Activated B cell treated with CpG ODN at 0.5 μM for 24 hours (primary cell): ENCODE data around the gene FBXO38. TPM values are rescaled to one million over a fixed set of nuclear protein-coding genes. Genes with fewer than 3 reads are reported as not detected.
A peak's percentile ranks its signal among the peaks of the same experiment; 100 is the strongest.

Source experiments
- ATAC-seq: fragments of 200-7000 bp; cut with Tn5 transposase; one replicate; pipeline ENCODE4 v1.10.0; 2021; ENCODE audit warnings: low read depth, mild to moderate bottlenecking, moderate library complexity
- CTCF ChIA-PET: fragments of 350-600 bp; sonication (Branson Sonifier 250); formaldehyde crosslinking; loops from one replicate; lab custom pipeline; 2021; ENCODE audit warnings: antibody characterized with exemption; lab: Charles Lee
- POLR2A ChIA-PET: fragments of 350-600 bp; sonication (Branson Sonifier 250); formaldehyde crosslinking; loops from one replicate; lab custom pipeline; 2021; ENCODE audit warnings: antibody characterized with exemption; lab: Charles Lee
- DNase-seq: peaks from one replicate; pipeline ENCODE4 v3.0.0; 2022
- H3K27ac Mint-ChIP-seq: one replicate; pipeline ENCODE4 v1.8.0; 2020; ENCODE audit warnings: mixed read lengths
- H3K27me3 Mint-ChIP-seq: one replicate; pipeline ENCODE4 v1.8.0; 2021; ENCODE audit warnings: mixed read lengths
- H3K36me3 Mint-ChIP-seq: one replicate; pipeline ENCODE4 v1.8.0; 2021; ENCODE audit warnings: low read depth, mixed read lengths
- H3K4me1 Mint-ChIP-seq: one replicate; pipeline ENCODE4 v1.8.0; 2021; ENCODE audit warnings: mixed read lengths
- H3K4me3 Mint-ChIP-seq: one replicate; pipeline ENCODE4 v1.8.0; 2020; ENCODE audit warnings: mild to moderate bottlenecking, mixed read lengths
- H3K9me3 Mint-ChIP-seq: one replicate; pipeline ENCODE4 v1.8.0; 2020; ENCODE audit warnings: mixed read lengths
- intact Hi-C: fragments of 100-400 bp; cut with micrococcal nuclease; formaldehyde crosslinking; loops from one replicate; pipeline ENCODE4 v1.15.1; 2024
- total RNA-seq: library from RNA; stranded (reverse); gene quantifications from 2 replicates; pipeline ENCODE4 v1.2.3, GENCODE V29; 2022
- TF ChIP-seq, protein P1 (sequence below): fragments of 200-600 bp; IDR thresholded peaks from one replicate; pipeline ENCODE4 v1.8.0; 2022; ENCODE audit warnings: antibody characterized with exemption, mild to moderate bottlenecking

FBXO38 gene
- total RNA-seq, 1 donor from 2014 or later: 81.9 TPM

DNA sequence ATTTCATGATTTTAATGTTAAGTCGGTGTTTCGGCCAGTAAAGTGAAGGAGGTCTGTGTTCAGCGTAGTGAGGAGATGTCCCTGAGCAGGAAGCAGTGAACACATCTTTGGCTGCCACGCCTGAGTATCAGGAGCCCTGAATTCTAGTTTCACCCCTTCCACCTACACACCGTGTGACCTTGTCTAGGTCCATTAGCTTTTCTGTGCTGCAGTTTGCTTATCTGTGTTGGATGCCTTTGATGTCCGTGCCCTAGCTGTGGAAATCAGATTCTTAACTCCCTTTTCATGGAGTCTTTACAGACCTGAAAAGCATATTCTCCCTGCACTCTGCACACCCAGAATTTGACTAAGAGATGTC lies 601 bp downstream of the FBXO38 start:
- H3K4me3 Mint-ChIP-seq: peak overlapping the region; percentile 97
- ChIA-PET POLR2A (interaction anchor here (0.7 to 1.0 kb wide), 4 partner anchors 9 to 961 kb away, joined by 3 read pairs; partner anchors contain the start of gene GRPEL2), CTCF (interaction anchor here (1.4 kb wide), 1 partner anchor 21 kb away, joined by 3 read pairs; no protein-coding TSS in a partner anchor)
- peaks cover 2% of the 10 kb centered on the region for H3K9me3 Mint-ChIP-seq
- ATAC-seq (no peak), DNase-seq (no peak)
- intact Hi-C loops: loop anchor here (2.0 to 10.0 kb wide), 6 partner anchors 348 to 1938 kb away; partner anchors contain the start of genes JAKMIP2, PCYOX1L, SLC26A2 and TCERG1
- H3K27ac Mint-ChIP-seq: peak overlapping the region; percentile 99
- H3K27me3 Mint-ChIP-seq: no peaks in the 10 kb centered on the region
- peaks cover 31% of the 10 kb centered on the region for H3K36me3 Mint-ChIP-seq
- TF ChIP-seq, protein P1, sequence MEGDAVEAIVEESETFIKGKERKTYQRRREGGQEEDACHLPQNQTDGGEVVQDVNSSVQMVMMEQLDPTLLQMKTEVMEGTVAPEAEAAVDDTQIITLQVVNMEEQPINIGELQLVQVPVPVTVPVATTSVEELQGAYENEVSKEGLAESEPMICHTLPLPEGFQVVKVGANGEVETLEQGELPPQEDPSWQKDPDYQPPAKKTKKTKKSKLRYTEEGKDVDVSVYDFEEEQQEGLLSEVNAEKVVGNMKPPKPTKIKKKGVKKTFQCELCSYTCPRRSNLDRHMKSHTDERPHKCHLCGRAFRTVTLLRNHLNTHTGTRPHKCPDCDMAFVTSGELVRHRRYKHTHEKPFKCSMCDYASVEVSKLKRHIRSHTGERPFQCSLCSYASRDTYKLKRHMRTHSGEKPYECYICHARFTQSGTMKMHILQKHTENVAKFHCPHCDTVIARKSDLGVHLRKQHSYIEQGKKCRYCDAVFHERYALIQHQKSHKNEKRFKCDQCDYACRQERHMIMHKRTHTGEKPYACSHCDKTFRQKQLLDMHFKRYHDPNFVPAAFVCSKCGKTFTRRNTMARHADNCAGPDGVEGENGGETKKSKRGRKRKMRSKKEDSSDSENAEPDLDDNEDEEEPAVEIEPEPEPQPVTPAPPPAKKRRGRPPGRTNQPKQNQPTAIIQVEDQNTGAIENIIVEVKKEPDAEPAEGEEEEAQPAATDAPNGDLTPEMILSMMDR: no peak
- H3K4me1 Mint-ChIP-seq: peaks cover 52% of the 10 kb centered on the region

DNA sequence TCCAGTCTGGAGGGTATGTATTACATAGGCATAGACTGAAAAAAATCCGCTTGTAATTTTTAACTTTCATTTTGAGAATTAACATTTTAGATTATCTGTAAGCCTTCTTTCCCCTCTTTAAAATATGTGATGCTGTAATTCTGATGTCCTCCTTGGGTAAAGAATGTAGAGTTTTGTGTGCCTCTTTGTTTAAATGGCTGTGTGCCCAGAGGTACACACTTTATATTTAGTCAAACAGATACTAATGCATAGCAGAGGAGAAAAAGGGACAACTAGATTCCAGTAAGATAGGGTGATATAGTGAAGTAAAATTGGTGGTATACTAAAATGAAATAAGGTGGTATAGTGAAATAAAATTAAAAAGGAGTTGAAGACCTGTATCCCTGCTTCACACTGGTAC lies 1.3 kb downstream of the FBXO38 start:
- TF ChIP-seq, protein P1: no peak
- H3K4me3 Mint-ChIP-seq: peak overlapping the region; percentile 97
- peak overlapping the region; percentile 99 for H3K27ac Mint-ChIP-seq
- peaks cover 52% of the 10 kb centered on the region for H3K4me1 Mint-ChIP-seq
- POLR2A ChIA-PET: no interaction called here
- H3K9me3 Mint-ChIP-seq: no peaks in the 10 kb centered on the region
- ATAC-seq (no peak), DNase-seq (no peak)
- intact Hi-C loops: loop anchor here (2.0 to 10.0 kb wide), 3 partner anchors 600 to 1938 kb away; partner anchors contain the start of genes JAKMIP2, SLC26A2 and TCERG1
- H3K27me3 Mint-ChIP-seq: no peaks in the 10 kb centered on the region
- CTCF ChIA-PET: interaction anchor here (1.4 kb wide), 1 partner anchor 20 kb away, joined by 3 read pairs; no protein-coding TSS in a partner anchor
- peaks cover 31% of the 10 kb centered on the region for H3K36me3 Mint-ChIP-seq

DNA sequence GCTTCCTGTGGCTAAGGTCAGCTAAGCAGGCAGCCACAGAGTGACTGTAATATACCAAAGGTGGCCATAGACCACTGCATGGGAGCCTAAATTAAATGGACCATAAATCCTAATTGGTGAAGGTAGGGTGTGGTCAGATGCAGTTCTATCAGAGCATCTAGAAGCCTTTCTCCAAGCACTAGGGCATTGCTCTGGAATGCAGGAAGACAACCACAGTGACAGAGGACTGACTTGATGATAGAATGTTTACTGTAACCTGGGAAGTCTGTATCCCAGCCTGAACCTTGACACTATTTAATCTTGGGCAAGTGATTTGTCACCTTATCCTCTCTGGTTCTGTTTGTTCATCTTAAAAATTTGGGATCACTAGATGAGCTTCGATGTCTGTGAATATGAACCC lies 2.3 kb downstream of the FBXO38 start:
- Mint-ChIP-seq H3K36me3 (peaks cover 39% of the 10 kb centered on the region), H3K4me1 (peaks cover 60% of the 10 kb centered on the region), H3K27me3 (no peaks in the 10 kb centered on the region), H3K9me3 (no peaks in the 10 kb centered on the region), H3K4me3 (no peak overlapping the region), H3K27ac (no peak overlapping the region)
- no peak for DNase-seq
- ChIA-PET POLR2A (no interaction called here), CTCF (no interaction called here)
- ATAC-seq: no peak
- TF ChIP-seq, protein P1: no peak
- intact Hi-C loops: loop anchor here (10.0 kb wide), 2 partner anchors 601 to 1579 kb away; partner anchors contain the start of genes JAKMIP2 and SLC26A2

DNA sequence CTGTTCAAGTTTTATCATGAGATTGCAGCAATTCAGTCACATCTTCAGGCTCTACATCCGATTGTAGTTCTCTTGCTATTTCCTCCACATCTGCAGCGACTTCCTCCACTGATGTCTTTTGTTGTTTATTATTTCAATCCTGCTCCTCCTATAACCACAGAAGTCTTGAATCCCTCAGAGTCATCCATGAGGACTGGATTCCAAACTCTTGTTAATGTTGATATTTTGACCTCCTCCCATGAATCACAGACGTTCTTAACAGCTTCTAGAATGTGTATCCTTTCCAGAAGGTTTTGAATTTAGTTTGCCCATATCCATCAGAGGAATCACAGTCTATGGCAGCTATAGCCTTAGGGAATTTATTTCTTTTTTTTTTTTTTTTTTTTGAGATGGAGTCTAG lies 3.6 kb downstream of the FBXO38 start:
- H3K36me3 Mint-ChIP-seq: peaks cover 44% of the 10 kb centered on the region
- ATAC-seq (no peak), DNase-seq (no peak)
- POLR2A ChIA-PET: interaction anchor here (0.7 kb wide), 1 partner anchor 18 kb away, joined by 9 read pairs; no protein-coding TSS in a partner anchor
- H3K4me3 Mint-ChIP-seq: no peak overlapping the region
- TF ChIP-seq, protein P1: no peak
- CTCF ChIA-PET: no interaction called here
- no peaks in the 10 kb centered on the region for H3K9me3 Mint-ChIP-seq
- intact Hi-C loops: loop anchor here (10.0 kb wide), 2 partner anchors 603 to 1577 kb away; partner anchors contain the start of genes JAKMIP2 and SLC26A2
- no peak overlapping the region for H3K27ac Mint-ChIP-seq
- peaks cover 67% of the 10 kb centered on the region for H3K4me1 Mint-ChIP-seq
- no peaks in the 10 kb centered on the region for H3K27me3 Mint-ChIP-seq

DNA sequence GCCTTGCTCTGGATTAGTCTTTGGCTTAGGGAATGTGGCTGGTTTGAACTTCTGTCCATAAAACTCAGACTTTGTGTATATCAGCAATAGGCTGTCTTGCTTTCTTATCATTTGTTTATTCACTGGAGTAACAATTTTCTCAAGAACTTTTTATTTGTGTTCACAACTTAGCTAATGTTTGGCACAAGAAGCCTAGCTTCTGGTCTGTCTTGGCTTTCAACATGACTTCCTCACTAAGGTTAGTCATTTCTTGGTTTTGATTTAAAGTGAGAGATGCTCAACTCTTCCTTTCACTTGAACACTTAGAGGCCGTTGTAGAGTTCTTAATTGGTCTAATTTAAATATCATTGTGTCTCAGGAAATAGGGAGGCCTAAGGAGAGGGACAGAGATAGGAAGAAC lies 4.9 kb downstream of the FBXO38 start:
- Mint-ChIP-seq H3K36me3 (peaks cover 45% of the 10 kb centered on the region), H3K27ac (no peak overlapping the region), H3K4me3 (no peak overlapping the region), H3K9me3 (no peaks in the 10 kb centered on the region), H3K27me3 (no peaks in the 10 kb centered on the region), H3K4me1 (peaks cover 61% of the 10 kb centered on the region)
- POLR2A ChIA-PET: no interaction called here
- DNase-seq (no peak), ATAC-seq (no peak)
- TF ChIP-seq, protein P1: no peak
- intact Hi-C loops: loop anchor here (10.0 kb wide), 2 partner anchors 604 to 1576 kb away; partner anchors contain the start of genes JAKMIP2 and SLC26A2
- CTCF ChIA-PET: no interaction called here
